HG03342 (cell line): ENCODE data around the gene SULT4A1.

Experiments
- ATAC-seq: cut with Tn5 transposase; IDR thresholded peaks from one replicate; pipeline ENCODE4 v1.9.1; 2021; ENCODE audit warnings: mild to moderate bottlenecking, moderate library complexity; ENCODE audit not compliant: unreplicated experiment

Gene SULT4A1

GRCh38 chr22:43846966-43847365 lies 15.3 kb downstream of the SULT4A1 start:
- no peak for ATAC-seq

GRCh38 chr22:43845981-43846380 lies 16.3 kb downstream of the SULT4A1 start:
- no peak for ATAC-seq

GRCh38 chr22:43844560-43845545 lies 17.5 kb downstream of the SULT4A1 start:
- no peak for ATAC-seq

- ATAC-seq: no peak
Observed at GRCh38 chr22:43843783-43844530, 18.4 kb downstream of the SULT4A1 start.

GRCh38 chr22:43841742-43842141 lies 20.6 kb downstream of the SULT4A1 start:
- no peak for ATAC-seq

GRCh38 chr22:43840851-43841250 lies 21.5 kb downstream of the SULT4A1 start:
- ATAC-seq: no peak

GRCh38 chr22:43840431-43840830 lies 21.9 kb downstream of the SULT4A1 start:
- no peak for ATAC-seq

- ATAC-seq: no peak
Observed at GRCh38 chr22:43839781-43840180, 22.5 kb downstream of the SULT4A1 start.

GRCh38 chr22:43838571-43839307 lies 23.6 kb downstream of the SULT4A1 start:
- ATAC-seq: no peak

GRCh38 chr22:43838161-43838560 lies 24.2 kb downstream of the SULT4A1 start:
- ATAC-seq: no peak

- ATAC-seq: no peak
Observed at GRCh38 chr22:43837666-43838065, 24.6 kb downstream of the SULT4A1 start.

- ATAC-seq: no peak
Observed at GRCh38 chr22:43835736-43836135, 26.6 kb downstream of the SULT4A1 start.

- ATAC-seq: no peak
Observed at GRCh38 chr22:43835166-43835565, 27.1 kb downstream of the SULT4A1 start.

- ATAC-seq: no peak
Observed at GRCh38 chr22:43833286-43834240, 28.8 kb downstream of the SULT4A1 start.

GRCh38 chr22:43832393-43833265 lies 29.7 kb downstream of the SULT4A1 start:
- ATAC-seq: no peak

GRCh38 chr22:43831561-43832392 lies 30.5 kb downstream of the SULT4A1 start:
- no peak for ATAC-seq

- ATAC-seq: no peak
Observed at GRCh38 chr22:43830931-43831560, 31.3 kb downstream of the SULT4A1 start.
